GM12878 (cell line): Measurements from ENCODE around the gene ZDHHC14. TPM values are rescaled to one million over a fixed set of nuclear protein-coding genes. Genes with fewer than 3 reads are reported as not detected.

Experiments
- GABPA ChIP-seq: IDR thresholded peaks from 2 replicates; pipeline ENCODE4 v1.6.1; 2014; ENCODE audit warnings: antibody characterized with exemption, low read depth, mild to moderate bottlenecking, inconsistent platforms
- IRF4 ChIP-seq: IDR thresholded peaks from 2 replicates; pipeline ENCODE4 v1.6.1; 2011; ENCODE audit warnings: low read depth, low read length
- NFYA ChIP-seq: IDR thresholded peaks from 2 replicates; pipeline ENCODE4 v1.6.1; 2011; ENCODE audit warnings: low read depth, mild to moderate bottlenecking, low read length, improper control_type of control experiment, borderline replicate concordance
- PML ChIP-seq: IDR thresholded peaks from 2 replicates; pipeline ENCODE4 v1.6.1; 2012; ENCODE audit warnings: low read length, inconsistent platforms
- SUPT20H ChIP-seq: IDR thresholded peaks from 2 replicates; pipeline ENCODE4 v1.6.1; 2011; ENCODE audit warnings: low read depth, mild to moderate bottlenecking, low read length, moderate library complexity, borderline replicate concordance; ENCODE audit not compliant: control insufficient read depth
- ZBTB4 ChIP-seq: fragments of 450-650 bp; formaldehyde crosslinking; IDR thresholded peaks from 2 replicates; pipeline ENCODE4 v1.4.0; 2022; ENCODE audit warnings: mild to moderate bottlenecking, moderate library complexity
- ZBTB40 ChIP-seq: fragments of 450-650 bp; IDR thresholded peaks from 2 replicates; pipeline ENCODE4 v1.6.1; 2016; ENCODE audit warnings: mild to moderate bottlenecking, moderate library complexity, borderline replicate concordance
- polyA plus RNA-seq, 11 experiments: library from polyadenylated mRNA; depleted of rRNA in 4 of 11; unstranded in 6 of 11; stranded (reverse) in 5 of 11; fragments of >200 nt; fragmentation: Nextera tagmentation in 4 of 11; fragmentation: Illumina TruSeq in 1 of 11; extraction: Ambion mirVana in 4 of 11; extraction: Trizol in 1 of 11; gene quantifications; 1 replicate in 1 of 11; 2 replicates in 10 of 11; pipeline versions ENCODE4 v1.2.1 to v1.2.3, GENCODE V29; 2011 to 2016; ENCODE audit warnings: inconsistent platforms in 2 of 11, missing spikeins in 2 of 11, low read depth in 1 of 11
- total RNA-seq, 4 experiments: library from RNA; depleted of rRNA in 3 of 4; stranded (reverse); fragments of >200 nt in 3 of 4; fragmentation: Illumina TruSeq in 1 of 4; extraction: Trizol in 1 of 4; gene quantifications; 2 replicates each; pipeline versions ENCODE4 v1.2.1 to v1.2.3, GENCODE V29; 2013 to 2021

Gene ZDHHC14
- total and polyA plus RNA-seq, 10 of the 15 experiments (the other 5 are each of a cell fraction or from before 2014, with no cell fraction given): 0.15 to 16.0 (median 0.76) TPM; not detected in 1

GRCh38 chr6:157681041-157681650 is 300.2 kb downstream of the ZDHHC14 start (continued):
- TF ChIP-seq ZBTB40 (no peak), PML (no peak), ZBTB4 (no peak), SUPT20H (no peak), NFYA (no peak), IRF4 (no peak), GABPA (no peak)
- TF ChIP-seq, all 136 proteins: peak for 0
